Activated CD8-positive, alpha-beta memory T cell treated with anti-CD3 and anti-CD28 coated beads for 4 hours (primary cell): ENCODE results near the gene PDSS2.
"Not testable (repeated sequence)": the region's sequence is repeated elsewhere in the genome, so short reads cannot be mapped to it uniquely, and the experiment has no call there.

Experiments
- DNase-seq, 2 donors: peaks; one replicate each; pipeline ENCODE4 v3.0.0-alpha.2; 2020; ENCODE audit warnings: low read depth in 2 of 2

The PDSS2 gene

GRCh38 chr6:107219851-107220250, 239.5 kb downstream of the PDSS2 start:
- DNase-seq: no peak

GRCh38 chr6:107218142-107218541, 241.2 kb downstream of the PDSS2 start:
- no peak for DNase-seq

DNA sequence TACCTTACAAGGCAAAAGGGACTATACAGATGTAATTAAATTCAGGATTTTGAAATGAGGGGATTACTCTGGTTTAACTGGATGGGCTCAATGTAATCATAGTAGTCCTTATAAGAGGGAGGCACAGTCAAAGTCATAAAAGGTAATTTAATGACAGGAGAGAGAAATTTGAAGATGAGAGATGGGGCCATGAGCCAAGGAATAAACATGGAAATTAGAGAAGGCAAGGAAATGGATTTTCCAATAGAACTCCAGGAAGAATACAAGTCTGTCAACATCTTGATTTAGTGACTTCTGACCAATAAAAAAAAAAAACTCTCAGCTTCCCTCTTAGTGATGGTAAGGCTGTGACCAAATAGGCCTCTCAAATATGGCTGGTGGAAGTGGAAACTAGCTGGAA, 242.1 kb downstream of the PDSS2 start:
- DNase-seq: no peak

- DNase-seq: no peak
These were observed 243.0 kb downstream of the PDSS2 start for GRCh38 chr6:107216197-107216933.

DNA sequence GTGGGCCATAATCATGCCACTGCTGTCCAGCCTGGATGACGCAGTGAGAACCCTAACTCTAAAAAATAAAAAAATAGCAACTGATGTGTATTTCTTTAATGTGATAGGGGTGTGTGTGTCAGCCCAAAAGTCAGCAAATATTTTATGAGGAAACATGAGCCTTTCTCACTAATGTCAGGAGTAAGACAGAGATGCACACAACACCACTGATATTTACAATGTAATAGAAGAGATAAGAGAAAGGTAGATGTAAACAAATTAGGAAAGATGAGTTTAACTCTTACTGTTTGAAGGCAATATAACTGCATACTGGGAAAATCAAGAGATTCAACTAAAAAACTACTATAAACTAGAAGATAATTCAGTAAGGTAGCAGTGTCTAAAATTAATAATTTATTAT, 244.0 kb downstream of the PDSS2 start:
- DNase-seq: no peak

- DNase-seq: no peak
These were observed 244.7 kb downstream of the PDSS2 start for GRCh38 chr6:107214655-107215054.

GRCh38 chr6:107209406-107210305, 249.7 kb downstream of the PDSS2 start:
- DNase-seq: no peak

- no peak for DNase-seq
These were observed 252.0 kb downstream of the PDSS2 start for GRCh38 chr6:107207251-107207873.

- no peak for DNase-seq
These were observed 254.0 kb downstream of the PDSS2 start for GRCh38 chr6:107205058-107205998.

GRCh38 chr6:107202876-107203468, 256.4 kb downstream of the PDSS2 start:
- DNase-seq: no peak

- DNase-seq: no peak
These were observed 260.5 kb downstream of the PDSS2 start for GRCh38 chr6:107198631-107199416.

DNA sequence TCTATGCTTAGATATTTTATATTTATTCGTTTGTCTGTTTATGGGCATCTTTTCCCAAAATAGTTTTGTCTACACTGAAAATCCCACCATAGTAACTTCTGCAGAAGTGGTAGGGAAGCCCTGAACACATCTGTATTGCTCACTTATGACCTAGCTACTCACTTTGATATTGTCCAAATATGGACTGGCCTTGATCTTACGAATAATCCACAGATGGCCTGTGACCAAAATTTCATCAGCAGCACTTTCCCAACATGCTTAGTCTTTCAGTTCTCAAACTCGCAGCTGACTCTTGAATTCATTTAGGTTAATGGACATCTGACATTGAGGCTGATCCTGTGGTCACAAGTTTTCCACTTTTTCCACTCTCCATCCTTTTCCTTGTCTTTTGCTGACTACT, 263.2 kb downstream of the PDSS2 start:
- DNase-seq: no peak

- DNase-seq: not testable (repeated sequence)
These were observed 264.6 kb downstream of the PDSS2 start for GRCh38 chr6:107194723-107195122.

DNA sequence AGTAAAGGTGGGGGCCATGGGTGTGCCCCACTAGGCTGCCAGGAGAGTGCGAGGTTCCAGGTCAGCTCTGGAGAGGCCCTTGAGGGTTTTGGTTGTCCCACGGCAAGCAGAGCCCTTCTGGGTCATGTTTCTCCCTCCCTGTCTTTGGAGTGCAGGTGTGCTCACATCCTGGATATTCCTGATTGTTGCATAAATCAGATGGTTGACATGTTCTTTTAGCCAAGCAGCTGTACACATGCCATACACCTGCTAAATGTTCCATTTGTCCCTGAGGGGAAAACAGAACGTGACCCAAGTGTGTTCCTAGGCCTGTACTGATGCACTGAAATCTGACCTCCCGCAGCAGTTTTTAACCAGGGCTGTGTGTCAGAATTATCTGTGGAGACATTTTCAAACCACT, 266.5 kb downstream of the PDSS2 start:
- DNase-seq: no peak

DNA sequence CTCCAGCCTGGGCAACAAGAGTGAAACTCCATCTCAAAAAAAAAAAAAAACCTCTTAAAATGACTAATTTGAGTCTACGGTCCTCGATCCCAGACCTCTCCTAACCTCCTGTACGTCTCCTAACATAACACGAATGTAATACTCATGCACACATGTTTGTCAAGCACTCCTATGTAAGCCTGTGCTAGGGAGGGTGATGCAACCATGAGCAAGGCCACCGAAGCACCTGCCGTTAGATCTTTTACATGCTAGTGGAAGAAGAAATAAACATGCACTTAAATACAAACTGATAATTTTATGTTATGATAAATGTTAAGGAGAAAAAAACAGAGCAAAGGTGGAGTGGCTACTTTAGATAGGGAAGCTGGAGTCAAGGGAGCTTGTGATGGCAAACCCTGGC, 271.7 kb downstream of the PDSS2 start:
- DNase-seq: no peak

GRCh38 chr6:107186047-107186446, 273.3 kb downstream of the PDSS2 start:
- DNase-seq: no peak

DNA sequence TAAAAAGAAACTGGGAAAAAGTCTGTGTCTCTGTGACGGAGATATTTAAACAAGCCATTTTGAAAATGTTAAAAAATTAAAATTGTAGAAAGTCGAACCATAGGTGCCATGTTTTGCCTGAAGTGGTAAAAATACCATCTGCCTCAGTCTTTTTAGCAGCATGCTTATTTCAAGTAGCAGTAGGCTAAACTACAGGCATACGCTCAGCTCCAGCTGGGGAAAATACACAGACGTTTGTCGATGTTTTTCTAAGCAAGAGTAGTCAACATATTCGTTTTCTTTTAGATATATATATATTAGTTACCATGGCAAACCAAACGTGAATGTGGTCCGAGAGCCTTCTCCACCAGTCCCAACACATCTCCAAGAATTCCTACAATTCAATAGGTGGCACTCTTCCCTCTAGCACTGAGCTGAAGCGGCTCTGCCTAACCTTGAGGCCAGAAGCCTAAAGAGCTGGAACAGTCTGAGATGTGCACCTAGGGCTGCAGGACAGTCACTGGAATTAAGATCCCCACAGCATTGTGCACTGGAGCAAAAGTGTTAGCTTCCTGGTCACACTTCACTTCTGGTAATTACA, 273.9 kb downstream of the PDSS2 start:
- DNase-seq: no peak

DNA sequence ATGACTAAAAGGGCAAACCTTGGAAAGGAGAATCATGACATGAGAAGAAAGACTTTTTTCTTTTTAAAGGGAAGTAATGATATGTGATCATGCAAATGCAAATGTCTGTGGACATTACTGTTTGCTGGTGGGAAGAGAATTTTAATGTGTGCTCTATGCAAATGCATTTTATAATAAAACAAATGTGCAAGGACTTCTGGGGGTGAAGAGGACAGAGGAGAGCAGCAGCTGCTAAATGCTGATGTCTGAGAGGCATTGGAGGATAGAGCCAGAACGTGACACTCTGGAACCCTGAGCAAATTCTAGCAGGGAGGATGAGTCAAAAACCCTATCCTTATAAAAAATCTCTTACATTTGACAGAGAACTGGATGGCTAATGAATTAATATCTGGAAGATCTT, 274.9 kb downstream of the PDSS2 start:
- DNase-seq: no peak

DNA sequence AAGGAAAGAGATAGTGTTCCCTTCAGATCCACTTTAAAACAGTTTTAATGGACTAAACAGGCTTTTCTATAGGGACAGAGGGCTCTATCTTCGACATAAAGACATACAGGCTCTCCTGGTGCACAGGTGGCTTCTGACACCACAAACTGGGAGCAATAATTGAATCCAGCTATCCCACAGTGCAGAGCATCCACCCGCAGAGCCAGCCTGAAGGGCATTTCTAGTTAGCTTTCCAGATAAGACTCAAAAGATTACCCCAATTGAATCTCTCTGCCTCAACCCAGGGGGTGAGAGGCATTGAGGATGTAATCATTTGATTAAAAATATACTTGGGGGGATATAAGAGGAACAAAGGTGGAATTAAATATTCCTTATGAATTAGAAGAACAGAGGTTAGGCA, 279.3 kb downstream of the PDSS2 start:
- DNase-seq: no peak

- no peak for DNase-seq
These were observed 280.4 kb downstream of the PDSS2 start for GRCh38 chr6:107179004-107179403.
